GM12872 (cell line): Measurements from ENCODE around the gene TMEM131L.

Experiments used
- TF ChIP-seq, protein P1 (sequence below): IDR thresholded peaks from 3 replicates; pipeline ENCODE4 v1.5.1; 2011; ENCODE audit warnings: low read depth, mild to moderate bottlenecking, low read length, moderate library complexity; ENCODE audit not compliant: insufficient read depth

The TMEM131L gene

DNA sequence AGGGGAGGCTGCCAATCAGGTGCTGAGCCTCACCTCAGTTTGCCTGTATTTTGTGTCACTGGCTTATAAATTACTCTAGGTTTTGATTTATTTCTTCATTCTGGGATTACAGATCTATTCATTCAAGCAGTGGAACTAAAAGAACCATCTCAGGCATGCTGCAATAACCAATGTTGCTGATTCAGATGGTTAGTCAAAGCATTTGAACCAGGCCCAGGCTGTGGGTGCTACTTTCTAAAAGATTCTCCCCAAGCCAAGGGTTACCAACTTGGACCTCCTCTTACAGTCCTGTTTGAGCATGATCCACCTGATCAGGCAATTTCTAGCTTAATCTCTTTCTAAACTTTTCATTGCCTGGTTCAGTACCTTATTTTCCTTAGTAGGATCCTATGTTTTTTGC lies 67.2 kb downstream of the TMEM131L start:
- TF ChIP-seq, protein P1, sequence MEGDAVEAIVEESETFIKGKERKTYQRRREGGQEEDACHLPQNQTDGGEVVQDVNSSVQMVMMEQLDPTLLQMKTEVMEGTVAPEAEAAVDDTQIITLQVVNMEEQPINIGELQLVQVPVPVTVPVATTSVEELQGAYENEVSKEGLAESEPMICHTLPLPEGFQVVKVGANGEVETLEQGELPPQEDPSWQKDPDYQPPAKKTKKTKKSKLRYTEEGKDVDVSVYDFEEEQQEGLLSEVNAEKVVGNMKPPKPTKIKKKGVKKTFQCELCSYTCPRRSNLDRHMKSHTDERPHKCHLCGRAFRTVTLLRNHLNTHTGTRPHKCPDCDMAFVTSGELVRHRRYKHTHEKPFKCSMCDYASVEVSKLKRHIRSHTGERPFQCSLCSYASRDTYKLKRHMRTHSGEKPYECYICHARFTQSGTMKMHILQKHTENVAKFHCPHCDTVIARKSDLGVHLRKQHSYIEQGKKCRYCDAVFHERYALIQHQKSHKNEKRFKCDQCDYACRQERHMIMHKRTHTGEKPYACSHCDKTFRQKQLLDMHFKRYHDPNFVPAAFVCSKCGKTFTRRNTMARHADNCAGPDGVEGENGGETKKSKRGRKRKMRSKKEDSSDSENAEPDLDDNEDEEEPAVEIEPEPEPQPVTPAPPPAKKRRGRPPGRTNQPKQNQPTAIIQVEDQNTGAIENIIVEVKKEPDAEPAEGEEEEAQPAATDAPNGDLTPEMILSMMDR = no peak

DNA sequence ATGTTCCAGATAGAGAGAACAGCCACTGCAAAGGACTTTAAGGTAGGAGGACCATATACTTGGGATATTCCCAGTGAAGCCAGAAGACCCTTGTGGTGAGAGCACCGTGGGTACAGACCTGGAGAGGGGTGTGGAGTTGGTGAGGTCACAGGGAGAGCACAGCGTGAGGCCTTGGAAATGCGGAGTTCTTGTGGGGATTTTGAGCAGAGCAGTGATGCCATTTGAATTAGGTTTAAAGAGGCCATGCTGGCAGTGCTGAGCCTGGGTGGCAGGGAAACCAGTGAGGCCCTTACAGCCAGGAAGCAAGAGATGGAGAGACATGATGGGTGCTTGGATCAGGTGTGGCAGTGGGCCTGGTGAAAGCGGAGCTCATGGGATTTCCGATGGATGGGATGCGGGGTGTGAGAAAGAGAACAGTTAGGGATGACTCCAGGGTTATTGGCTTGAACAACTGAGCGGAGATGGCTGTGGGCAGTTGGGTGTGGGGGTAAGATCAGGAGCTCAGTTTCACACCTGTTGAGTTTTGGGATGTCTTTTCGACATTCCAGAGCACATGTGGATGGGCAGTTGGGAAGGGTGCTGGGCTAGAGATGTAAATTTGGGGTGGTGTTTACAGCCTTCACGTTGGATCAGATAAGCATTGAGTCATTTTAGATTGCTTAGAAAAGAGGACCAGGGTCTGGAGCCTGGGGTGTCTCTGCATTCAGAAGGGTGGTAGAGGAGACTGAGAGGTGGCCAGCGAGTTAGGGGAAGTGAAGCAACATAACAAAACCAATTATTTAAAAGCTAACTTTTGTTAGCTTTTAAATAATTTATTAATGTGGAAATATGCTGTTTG lies 68.9 kb downstream of the TMEM131L start:
- TF ChIP-seq, protein P1 = no peak

DNA sequence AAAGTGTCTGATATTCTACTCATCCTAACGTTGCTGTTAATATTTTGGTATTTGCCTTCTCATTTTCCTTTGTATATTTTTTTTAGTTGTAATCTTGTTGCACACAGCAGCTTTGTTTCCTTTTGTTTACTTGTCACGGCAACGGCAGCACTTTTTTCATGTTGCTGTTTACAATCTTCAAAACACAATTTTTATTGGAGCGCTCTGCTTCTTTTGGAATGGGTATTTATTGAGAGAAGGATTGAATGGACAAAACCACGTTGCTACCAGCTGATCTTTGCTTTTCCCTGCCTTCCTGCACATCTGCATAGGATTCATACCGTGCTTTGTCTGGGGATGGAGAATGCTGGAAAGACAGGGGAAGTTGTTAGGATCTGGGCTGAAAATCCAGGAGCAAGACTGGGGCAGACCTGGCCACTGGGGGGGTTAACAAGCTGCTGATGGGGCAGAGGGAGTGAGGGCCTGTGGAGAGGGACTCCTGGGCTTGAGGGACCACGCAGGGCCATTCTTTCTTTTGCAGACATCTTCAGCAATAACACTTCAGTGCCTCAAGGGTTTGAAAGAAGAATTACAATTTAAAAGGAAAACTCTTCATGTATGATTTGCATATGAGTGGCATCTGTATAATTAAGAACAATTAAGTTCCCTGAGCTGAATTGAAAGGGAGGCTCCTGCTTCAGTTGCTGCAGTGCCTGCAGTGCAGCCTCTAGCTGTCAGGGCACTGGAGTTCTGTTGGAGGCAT lies 69.8 kb downstream of the TMEM131L start:
- TF ChIP-seq, protein P1 = peak; percentile 29; the same call in 2 of the 3 replicates

DNA sequence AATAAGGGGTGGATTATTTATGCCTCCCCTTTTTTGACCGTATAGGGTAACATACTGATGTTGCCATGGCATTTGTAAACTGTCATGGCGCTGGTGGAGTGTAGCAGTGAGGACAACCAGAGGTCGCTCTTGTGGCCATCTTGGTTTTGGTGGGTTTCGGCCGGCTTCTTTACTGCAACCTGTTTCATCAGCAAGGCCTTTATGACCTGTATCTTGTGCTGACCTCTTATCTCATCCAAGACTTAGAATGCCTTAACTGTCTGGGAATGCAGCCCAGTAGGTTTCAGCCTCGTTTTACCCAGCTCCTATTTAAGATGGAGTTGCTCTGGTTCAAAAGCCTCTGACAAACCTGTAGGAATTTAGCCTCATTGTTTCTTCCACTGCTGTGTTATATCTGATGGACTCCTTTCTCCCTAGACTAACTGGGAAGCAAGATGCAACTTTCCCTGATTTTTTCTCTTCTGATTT lies 71.4 kb downstream of the TMEM131L start:
- TF ChIP-seq, protein P1 = no peak

DNA sequence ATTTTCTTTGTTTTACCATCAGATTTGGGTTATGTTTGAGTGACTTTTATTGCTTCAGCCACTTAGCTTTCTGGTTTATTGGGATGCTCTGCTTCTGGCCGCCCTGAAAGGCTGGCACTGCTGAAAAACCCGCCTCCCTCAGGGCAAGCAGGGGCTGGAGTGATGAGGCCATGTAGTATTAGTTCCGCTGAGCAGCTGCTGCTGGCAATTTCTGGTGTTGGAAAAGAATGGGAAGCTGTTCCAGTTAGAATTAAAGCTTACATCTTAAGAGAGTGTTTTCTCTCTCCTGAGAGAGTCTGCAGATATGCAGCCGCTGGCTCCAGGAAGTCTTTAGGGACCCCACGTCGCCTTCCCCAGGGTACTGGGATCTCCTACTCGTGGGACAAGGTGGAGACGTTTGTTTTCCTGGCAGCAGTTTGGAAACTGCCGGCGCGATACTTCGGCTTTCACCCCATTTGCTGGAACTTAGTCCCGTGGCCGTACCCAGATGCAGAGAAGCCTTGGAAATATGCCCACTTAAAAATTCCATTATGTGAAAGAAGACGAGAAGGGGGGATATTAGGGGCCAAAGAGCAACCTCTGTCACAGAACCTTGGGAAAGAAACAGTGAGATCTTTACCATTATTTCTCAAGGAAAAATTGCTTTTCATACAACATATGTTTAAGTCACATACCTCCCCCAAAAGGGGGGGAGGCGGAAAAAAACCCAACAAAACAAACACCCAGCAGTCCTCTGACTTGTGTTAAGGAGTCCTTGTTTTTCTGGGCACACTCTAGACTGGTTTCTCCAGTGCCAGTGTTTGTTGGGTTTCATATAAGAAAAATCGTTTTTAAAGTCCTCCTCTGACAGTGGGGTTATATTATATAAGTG lies 72.6 kb downstream of the TMEM131L start:
- TF ChIP-seq, protein P1 = no peak

DNA sequence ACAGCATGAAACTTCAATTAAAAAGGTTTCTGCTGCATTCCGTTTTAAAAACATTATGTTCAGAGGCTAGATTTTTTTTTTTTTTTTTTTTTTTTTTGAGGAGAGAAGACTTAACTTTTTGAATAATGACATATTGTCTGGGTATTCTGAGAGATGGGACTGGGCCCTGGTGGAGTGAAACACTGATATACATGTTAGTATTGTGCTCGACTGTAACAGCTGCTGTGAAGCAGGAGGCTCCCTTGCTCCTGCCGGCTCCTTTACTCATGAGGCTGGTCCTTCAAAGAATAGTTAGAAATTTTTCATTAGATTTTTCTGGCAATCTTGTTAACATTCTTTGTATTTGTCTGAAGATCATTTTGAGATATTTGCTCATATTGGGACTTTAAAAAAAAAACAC lies 73.3 kb downstream of the TMEM131L start:
- TF ChIP-seq, protein P1 = no peak

DNA sequence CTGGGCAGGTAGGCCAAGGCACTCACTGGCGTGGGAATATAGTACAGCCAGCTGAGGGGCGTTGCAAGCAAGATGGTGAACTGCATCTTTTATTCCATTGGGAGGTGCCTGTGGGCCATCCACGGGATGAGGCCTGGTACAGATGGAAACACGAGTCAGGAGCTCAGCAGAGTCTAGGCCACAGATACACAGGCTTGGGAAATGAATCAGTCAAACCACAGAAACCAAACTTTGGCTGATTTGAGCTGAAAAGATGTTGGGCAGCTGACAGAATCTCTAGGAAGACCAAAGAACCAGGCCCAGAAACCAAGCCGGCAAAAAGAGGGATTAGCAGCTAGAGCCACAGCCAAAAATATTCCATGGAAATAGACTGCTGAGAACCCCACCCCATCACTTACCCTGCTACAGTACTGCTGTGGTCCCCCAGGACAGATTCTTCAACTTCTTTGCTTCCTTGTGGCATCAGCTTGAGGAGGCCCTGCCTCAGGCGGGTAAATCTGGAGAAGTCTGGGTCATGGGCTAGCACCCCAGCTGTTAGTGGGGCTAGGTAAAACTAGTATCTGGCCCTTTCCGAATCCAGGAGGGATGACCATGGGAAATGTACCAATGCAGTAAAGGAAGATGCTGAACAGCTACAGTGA lies 75.4 kb downstream of the TMEM131L start:
- TF ChIP-seq, protein P1 = no peak
